ENCODE data around the gene BICRA. TPM values are rescaled to one million over a fixed set of nuclear protein-coding genes. Genes with fewer than 3 reads are reported as not detected.

Gene BICRA
- total and polyA plus RNA-seq, 9 of the 15 experiments (the other 6 are each of a cell fraction or from before 2014, with no cell fraction given): 0.01 to 8.8 (median 1.2) TPM

- Histone ChIP-seq H2AFZ (ENCODE audit: low read depth, low read length) (no peak overlapping the region), H3K9me1 (ENCODE audit: control insufficient read depth, insufficient read depth, low read length) (peaks cover 2% of the 10 kb centered on the region), H3K4me3 (no peak overlapping the region), H3K79me2 (ENCODE audit: control insufficient read depth, insufficient read depth, low read length) (peaks cover 6% of the 10 kb centered on the region; the same call in 2 of the 3 replicates), H4K20me1 (replicated peaks; ENCODE audit: control insufficient read depth, insufficient read depth, low read length) (no peaks in the 10 kb centered on the region), H3K27me3 (ENCODE audit: control insufficient read depth in 2 of 2, insufficient read depth in 2 of 2, low read length in 2 of 2) (no peaks in the 10 kb centered on the region; a peak in 1 of 5 replicates), H3K4me1 (replicated peaks in 1 of 2; ENCODE audit: control insufficient read depth in 2 of 2, insufficient read depth in 2 of 2, low read length in 2 of 2) (peaks cover 19 to 46% of the 10 kb centered on the region in 2 experiments; a peak in 4 of 5 replicates), H3K27ac (ENCODE audit: extremely low read depth, low read depth, low read length) (no peak overlapping the region), H3K36me3 (ENCODE audit: control insufficient read depth, insufficient read depth, low read length) (peaks cover 34% of the 10 kb centered on the region; the same call in 2 of the 3 replicates), H3K9ac (ENCODE audit: insufficient read depth in 1 of 2, low read depth in 2 of 2, low read length in 2 of 2) (no peak overlapping the region), H3K9me3 (replicated peaks; ENCODE audit: control insufficient read depth, insufficient read depth, low read depth, low read length) (no peaks in the 10 kb centered on the region), H3K4me2 (ENCODE audit: insufficient read depth, low read length) (no peak overlapping the region)
- in situ Hi-C loops (cut with MboI) (no loop called here), intact Hi-C loops (cut with micrococcal nuclease) (no loop called here)
- DNase-seq (ENCODE audit: extremely low read depth in 1 of 4, low spot score in 3 of 4): no peak
- CTCF ChIA-PET (ENCODE audit: low intra/inter-chr PET ratio): no interaction called here
- no TSS peak for BruUV-seq (replicated peaks)
- no peak for ATAC-seq
- POLR2A ChIA-PET: interaction anchor here (0.8 kb wide), 1 partner anchor 61 kb away, joined by 3 read pairs; no protein-coding TSS in a partner anchor
- WGBS (ENCODE audit: insufficient coverage, low coverage, missing lambda C conversion rate): 44% methylated on average over 4 of the region's 4 CpGs
- no peak for FAIRE-seq
- TF ChIP-seq ZNF655 (CRISPR knock-in tag; IDR thresholded peaks at IDR 0.05) (no peak), GTF2A2 (tag; IDR thresholded peaks at IDR 0.05) (no peak), SMARCA4 (IDR thresholded peaks at IDR 0.05) (0 out of 2 replicates have a peak, but pooled peaks have one; percentile 35), JUN (IDR thresholded peaks at IDR 0.05; ENCODE audit: borderline replicate concordance, low read depth, low read length) (no peak), JUN (CRISPR knock-in tag; IDR thresholded peaks at IDR 0.05; ENCODE audit: borderline replicate concordance) (no peak), ZBTB26 (CRISPR knock-in tag; IDR thresholded peaks at IDR 0.05) (peak; percentile 56; the same call in 1 of the 2 replicates), ZNF121 (CRISPR knock-in tag; conservative IDR thresholded peaks at IDR 0.05) (peak; percentile 95), TEAD4 (IDR thresholded peaks at IDR 0.05; ENCODE audit: low read length) (peak; percentile 46), TEAD4 (CRISPR knock-in tag; IDR thresholded peaks at IDR 0.05; ENCODE audit: borderline replicate concordance) (no peak), SMARCA5 (IDR thresholded peaks at IDR 0.05) (peak; percentile 87), ARHGAP35 (IDR thresholded peaks at IDR 0.05; ENCODE audit: partially characterized antibody) (no peak), EP400 (IDR thresholded peaks at IDR 0.05) (0 out of 2 replicates have a peak, but pooled peaks have one; percentile 19), NFIC (IDR thresholded peaks at IDR 0.05) (0 out of 2 replicates have a peak, but pooled peaks have one; percentile 5), ZNF263 (CRISPR knock-in tag; IDR thresholded peaks at IDR 0.05; ENCODE audit: borderline replicate concordance) (peak; percentile 49; the same call in 1 of the 2 replicates), POLR2B (IDR thresholded peaks at IDR 0.05; ENCODE audit: low read depth, partially characterized antibody) (peak; percentile 21), MTA2 (IDR thresholded peaks at IDR 0.05; ENCODE audit: low read depth) (peak; percentile 26; the same call in 1 of the 2 replicates), OTX1 (CRISPR knock-in tag; IDR thresholded peaks at IDR 0.05) (0 out of 2 replicates have a peak, but pooled peaks have one; percentile 30), KDM1A (IDR thresholded peaks at IDR 0.05) (peak; percentile 78 to 84), RBM15 (IDR thresholded peaks at IDR 0.05; ENCODE audit: insufficient read depth, low read length) (no peak)
- TF ChIP-seq, protein P1, sequence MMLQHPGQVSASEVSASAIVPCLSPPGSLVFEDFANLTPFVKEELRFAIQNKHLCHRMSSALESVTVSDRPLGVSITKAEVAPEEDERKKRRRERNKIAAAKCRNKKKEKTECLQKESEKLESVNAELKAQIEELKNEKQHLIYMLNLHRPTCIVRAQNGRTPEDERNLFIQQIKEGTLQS (IDR thresholded peaks at IDR 0.05): peak; percentile 91
- TF ChIP-seq, protein P1 (CRISPR knock-in tag; conservative IDR thresholded peaks at IDR 0.05): no peak
Measured at GRCh38 chr19:47726467-47726866, 117.5 kb downstream of the BICRA start.

All from K562 (cell line).